PFSK-1 (cell line): ENCODE results near the gene DKKL1.

Experiments used
- FOXP2 ChIP-seq: optimal IDR thresholded peaks from 2 replicates; pipeline ENCODE3; 2011; ENCODE audit warnings: borderline replicate concordance, control low read depth, inconsistent platforms; ENCODE audit not compliant: insufficient read depth; ENCODE audit errors: extremely low read length, extremely low read depth
- POLR2AphosphoS5 ChIP-seq: IDR thresholded peaks from 2 replicates; pipeline ENCODE4 v1.6.1; 2012; ENCODE audit warnings: low read depth, mild to moderate bottlenecking, control low read depth, low read length, moderate library complexity
- SIN3A ChIP-seq: IDR thresholded peaks from 2 replicates; pipeline ENCODE4 v1.6.1; 2012; ENCODE audit warnings: mild to moderate bottlenecking, low read length, moderate library complexity, borderline replicate concordance; ENCODE audit not compliant: insufficient read depth
- TAF1 ChIP-seq: IDR thresholded peaks from 2 replicates; pipeline ENCODE4 v1.6.1; 2012; ENCODE audit warnings: low read length, control low read depth, borderline replicate concordance; ENCODE audit not compliant: insufficient read depth
- TF ChIP-seq, protein P1 (sequence below), 2 experiments: IDR thresholded peaks; 2 replicates each; pipeline versions ENCODE4 v1.6.1 to v1.8.0; 2011 to 2012; ENCODE audit warnings: low read depth in 2 of 2, low read length in 2 of 2, control low read depth in 1 of 2, inconsistent platforms in 1 of 2, mild to moderate bottlenecking in 1 of 2, moderate library complexity in 1 of 2; ENCODE audit not compliant: insufficient read depth in 1 of 2

Gene DKKL1

DNA sequence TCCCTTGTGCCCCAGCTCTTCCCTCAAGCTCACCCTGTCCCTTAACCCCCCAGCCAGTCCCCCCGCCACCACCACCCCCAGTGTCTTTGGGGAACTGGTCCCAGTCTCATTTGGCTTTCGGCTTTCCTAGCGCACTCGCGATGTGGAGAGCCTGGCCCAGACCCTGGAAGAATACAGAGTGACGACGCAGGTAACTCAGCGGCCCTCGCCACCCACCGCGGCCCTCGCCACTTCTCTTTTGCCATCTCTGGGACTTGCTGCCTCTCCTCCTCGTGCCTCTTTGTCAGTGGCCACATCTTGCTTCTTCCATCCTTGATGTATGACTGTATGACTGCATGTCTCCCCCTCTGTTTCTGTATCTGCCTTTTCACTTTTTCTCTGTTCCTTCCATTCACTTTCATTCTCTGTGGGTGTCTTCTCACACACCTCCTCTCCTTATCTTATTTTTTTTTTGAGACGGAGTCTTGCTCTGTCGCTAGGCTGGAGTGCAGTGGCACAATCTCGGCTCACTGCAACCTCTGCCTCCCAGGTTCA is 43.9 kb downstream of the DKKL1 start:
- TF ChIP-seq POLR2AphosphoS5, result no peak
- no peak for TF ChIP-seq TAF1
- no peak for TF ChIP-seq SIN3A
- no peak for TF ChIP-seq FOXP2
- TF ChIP-seq, protein P1, sequence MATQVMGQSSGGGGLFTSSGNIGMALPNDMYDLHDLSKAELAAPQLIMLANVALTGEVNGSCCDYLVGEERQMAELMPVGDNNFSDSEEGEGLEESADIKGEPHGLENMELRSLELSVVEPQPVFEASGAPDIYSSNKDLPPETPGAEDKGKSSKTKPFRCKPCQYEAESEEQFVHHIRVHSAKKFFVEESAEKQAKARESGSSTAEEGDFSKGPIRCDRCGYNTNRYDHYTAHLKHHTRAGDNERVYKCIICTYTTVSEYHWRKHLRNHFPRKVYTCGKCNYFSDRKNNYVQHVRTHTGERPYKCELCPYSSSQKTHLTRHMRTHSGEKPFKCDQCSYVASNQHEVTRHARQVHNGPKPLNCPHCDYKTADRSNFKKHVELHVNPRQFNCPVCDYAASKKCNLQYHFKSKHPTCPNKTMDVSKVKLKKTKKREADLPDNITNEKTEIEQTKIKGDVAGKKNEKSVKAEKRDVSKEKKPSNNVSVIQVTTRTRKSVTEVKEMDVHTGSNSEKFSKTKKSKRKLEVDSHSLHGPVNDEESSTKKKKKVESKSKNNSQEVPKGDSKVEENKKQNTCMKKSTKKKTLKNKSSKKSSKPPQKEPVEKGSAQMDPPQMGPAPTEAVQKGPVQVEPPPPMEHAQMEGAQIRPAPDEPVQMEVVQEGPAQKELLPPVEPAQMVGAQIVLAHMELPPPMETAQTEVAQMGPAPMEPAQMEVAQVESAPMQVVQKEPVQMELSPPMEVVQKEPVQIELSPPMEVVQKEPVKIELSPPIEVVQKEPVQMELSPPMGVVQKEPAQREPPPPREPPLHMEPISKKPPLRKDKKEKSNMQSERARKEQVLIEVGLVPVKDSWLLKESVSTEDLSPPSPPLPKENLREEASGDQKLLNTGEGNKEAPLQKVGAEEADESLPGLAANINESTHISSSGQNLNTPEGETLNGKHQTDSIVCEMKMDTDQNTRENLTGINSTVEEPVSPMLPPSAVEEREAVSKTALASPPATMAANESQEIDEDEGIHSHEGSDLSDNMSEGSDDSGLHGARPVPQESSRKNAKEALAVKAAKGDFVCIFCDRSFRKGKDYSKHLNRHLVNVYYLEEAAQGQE (IDR thresholded peaks at IDR 0.05; ENCODE audit: insufficient read depth in 1 of 2, low read depth in 2 of 2, low read length in 2 of 2), result no peak

DNA sequence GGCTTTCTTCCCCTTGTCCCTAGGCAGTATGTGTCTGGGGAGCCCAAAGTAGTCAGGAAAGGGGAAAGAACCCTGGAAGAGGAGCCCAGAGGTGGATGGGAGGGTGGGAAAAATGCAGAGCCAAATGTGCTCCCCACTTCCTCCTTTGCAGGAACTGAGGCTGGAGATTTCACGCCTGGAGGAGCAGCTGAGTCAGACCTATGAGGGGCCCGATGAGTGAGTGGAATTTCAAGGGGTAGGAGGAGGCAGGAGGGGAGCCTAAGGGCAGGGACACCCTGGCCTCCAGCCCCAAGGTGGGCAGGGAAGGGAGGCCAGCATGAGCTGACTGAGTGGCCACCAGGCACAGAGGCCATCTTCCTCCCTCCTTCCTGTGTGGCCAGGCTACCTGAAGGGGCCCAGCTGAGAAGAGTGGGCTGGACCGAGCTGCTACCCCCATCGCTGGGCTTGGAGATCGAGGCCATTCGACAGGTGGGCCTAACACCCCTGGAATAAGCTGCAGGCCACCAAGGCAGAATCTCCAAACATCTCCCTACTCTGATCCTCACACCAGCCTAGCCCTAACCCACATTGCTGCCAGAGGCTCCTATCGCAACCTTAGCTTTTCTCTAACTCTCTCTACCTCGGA is 45.3 kb downstream of the DKKL1 start:
- TF ChIP-seq FOXP2 (no peak), TAF1 (no peak), SIN3A (no peak), POLR2AphosphoS5 (no peak)
- TF ChIP-seq, protein P1 (IDR thresholded peaks at IDR 0.05; ENCODE audit: insufficient read depth in 1 of 2, low read depth in 2 of 2, low read length in 2 of 2), result no peak

DNA sequence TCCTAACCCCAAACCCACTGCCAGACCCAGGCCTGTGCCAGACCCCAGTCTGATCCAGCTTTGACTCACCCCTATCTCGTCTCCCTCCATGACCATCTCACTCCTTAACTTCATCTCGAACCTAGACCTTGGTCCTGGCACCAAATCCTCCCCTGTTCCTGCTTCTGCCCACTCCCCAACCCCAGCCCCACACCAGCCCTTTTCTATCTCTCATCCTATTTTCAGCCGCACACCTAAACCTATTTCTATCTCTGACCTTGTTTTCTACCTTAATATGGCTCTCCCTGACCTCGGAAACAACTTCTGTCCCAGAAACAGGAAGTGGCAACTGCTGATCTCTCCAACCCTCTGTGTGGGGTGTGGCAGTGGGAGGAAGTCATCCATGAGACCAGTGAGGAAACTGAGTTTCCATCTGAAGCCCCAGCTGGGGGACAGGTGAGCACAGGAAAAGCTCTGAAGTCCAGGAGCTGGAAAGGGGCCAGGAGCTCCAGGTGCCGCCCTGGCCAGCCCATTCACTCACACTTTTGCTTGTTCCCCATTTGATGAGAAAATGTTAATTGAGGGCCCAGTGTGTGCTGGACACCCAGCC is 45.9 kb downstream of the DKKL1 start:
- TF ChIP-seq POLR2AphosphoS5 (no peak), TAF1 (no peak)
- TF ChIP-seq, protein P1 (IDR thresholded peaks at IDR 0.05; ENCODE audit: insufficient read depth in 1 of 2, low read depth in 2 of 2, low read length in 2 of 2), result no peak

DNA sequence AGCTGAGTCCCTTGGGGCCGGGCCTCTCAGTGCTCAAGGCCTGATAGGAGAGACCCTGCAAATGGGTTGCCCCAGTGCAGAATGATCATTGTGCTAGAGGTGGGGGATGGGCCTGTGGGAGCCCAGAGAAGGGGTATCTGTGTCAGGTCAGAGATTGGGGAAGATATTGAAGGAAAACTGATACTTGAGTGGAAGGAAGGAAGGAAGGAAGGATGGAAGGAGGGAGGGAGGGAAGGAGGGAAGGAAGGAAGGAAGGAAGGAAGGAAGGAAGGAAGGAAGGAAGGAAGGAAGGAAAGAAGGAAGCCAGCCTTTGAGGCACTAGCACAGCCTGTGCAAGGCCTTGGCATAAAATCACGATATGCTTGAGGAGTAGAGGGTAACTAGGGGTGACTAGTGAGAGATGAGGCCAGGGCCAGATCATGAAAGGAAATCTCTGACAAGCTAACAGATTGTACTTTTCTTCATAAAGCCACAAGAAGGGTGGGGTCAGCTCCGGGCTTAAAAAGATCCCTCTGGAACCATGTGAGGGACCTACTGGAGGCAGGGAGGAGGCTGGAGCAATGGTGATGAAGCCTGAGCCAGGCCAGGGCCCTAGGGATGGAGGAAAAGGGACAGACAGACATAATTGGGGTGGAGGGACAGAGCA is 48.1 kb downstream of the DKKL1 start:
- TF ChIP-seq TAF1 (no peak), POLR2AphosphoS5 (no peak), SIN3A (no peak), FOXP2 (no peak)
- TF ChIP-seq, protein P1 (IDR thresholded peaks at IDR 0.05; ENCODE audit: insufficient read depth in 1 of 2, low read depth in 2 of 2, low read length in 2 of 2), result no peak
